Left lung (tissue), 10 donors: ENCODE results near the gene PIR. TPM values are rescaled to one million over a fixed set of nuclear protein-coding genes. Genes with fewer than 3 reads are reported as not detected.

Experiments used
- ATAC-seq: fragments of 200-7000 bp; cut with Tn5 transposase; one replicate; pipeline ENCODE4 v1.9.1; 2020; ENCODE audit warnings: moderate library complexity
- DNase-seq, 4 donors: peaks; one replicate each; pipeline ENCODE4 v3.0.0-alpha.2; 2013 to 2020
- H3K27ac ChIP-seq, 2 donors: fragments of 200-600 bp; sonication (generic) in 1 of 2; one replicate each; pipeline versions ENCODE4 v1.5.0 to v1.8.0; 2020 to 2021
- H3K27me3 ChIP-seq, 2 donors: fragments of 200-600 bp; sonication (generic) in 1 of 2; one replicate each; pipeline versions ENCODE4 v1.5.0 to v1.8.0; 2020 to 2021
- H3K36me3 ChIP-seq, 2 donors: fragments of 200-600 bp; sonication (generic) in 1 of 2; one replicate each; pipeline versions ENCODE4 v1.5.0 to v1.8.0; 2020 to 2021
- H3K4me1 ChIP-seq, 2 donors: fragments of 200-600 bp; one replicate each; pipeline ENCODE4 v1.8.0; 2021
- H3K4me3 ChIP-seq, 2 donors: fragments of 200-600 bp; sonication (generic) in 1 of 2; one replicate each; pipeline versions ENCODE4 v1.5.0 to v1.8.0; 2020 to 2021; ENCODE audit warnings: mild to moderate bottlenecking in 1 of 2
- H3K9me3 ChIP-seq, 2 donors: fragments of 200-600 bp; sonication (generic) in 1 of 2; one replicate each; pipeline versions ENCODE4 v1.5.0 to v1.8.0; 2020 to 2021
- intact Hi-C, 2 donors: fragments of 100-400 bp; cut with DNase I; formaldehyde crosslinking; loops; one replicate each; pipeline versions ENCODE4 v1.11.2 to v1.14.2; 2022
- polyA plus RNA-seq, 6 donors: library from polyadenylated mRNA; unstranded; fragments of 120-200 nt; gene quantifications; one replicate each; pipeline ENCODE4 v1.2.1, GENCODE V29; 2013; ENCODE audit not compliant: insufficient read length in 6 of 6
- total RNA-seq, 2 donors: library from RNA; stranded (reverse); fragmentation: NEBNext Ultra II Directional; extraction: Animal tissue kit (Norgen Biotek cat#: 25700); gene quantifications; one replicate each; pipeline ENCODE4 v1.2.1, GENCODE V29; 2021
- TF ChIP-seq, protein P1 (sequence below), 2 donors: fragments of 200-600 bp; sonication (generic) in 1 of 2; IDR thresholded peaks; one replicate each; pipeline versions ENCODE4 v1.5.0 to v1.8.0; 2021; ENCODE audit warnings: antibody characterized with exemption in 2 of 2
- donor health status: DM: no; HTN: yes; CAD: no.
- donor health status: DM: no; HTN: no; CAD: no.

The PIR gene
- total and polyA plus RNA-seq, 8 donors = 8.0 to 32.7 (median 10.5) TPM

- intact Hi-C loops = no loop called here
- DNase-seq (peak in 1 of 4 donors; percentile 35), ATAC-seq (no peak)
- no peaks in the 10 kb centered on the region for H3K27me3 ChIP-seq
- no peaks in the 10 kb centered on the region for H3K36me3 ChIP-seq
- no peaks in the 10 kb centered on the region for H3K9me3 ChIP-seq
- H3K27ac ChIP-seq = no peak overlapping the region
- TF ChIP-seq, protein P1, sequence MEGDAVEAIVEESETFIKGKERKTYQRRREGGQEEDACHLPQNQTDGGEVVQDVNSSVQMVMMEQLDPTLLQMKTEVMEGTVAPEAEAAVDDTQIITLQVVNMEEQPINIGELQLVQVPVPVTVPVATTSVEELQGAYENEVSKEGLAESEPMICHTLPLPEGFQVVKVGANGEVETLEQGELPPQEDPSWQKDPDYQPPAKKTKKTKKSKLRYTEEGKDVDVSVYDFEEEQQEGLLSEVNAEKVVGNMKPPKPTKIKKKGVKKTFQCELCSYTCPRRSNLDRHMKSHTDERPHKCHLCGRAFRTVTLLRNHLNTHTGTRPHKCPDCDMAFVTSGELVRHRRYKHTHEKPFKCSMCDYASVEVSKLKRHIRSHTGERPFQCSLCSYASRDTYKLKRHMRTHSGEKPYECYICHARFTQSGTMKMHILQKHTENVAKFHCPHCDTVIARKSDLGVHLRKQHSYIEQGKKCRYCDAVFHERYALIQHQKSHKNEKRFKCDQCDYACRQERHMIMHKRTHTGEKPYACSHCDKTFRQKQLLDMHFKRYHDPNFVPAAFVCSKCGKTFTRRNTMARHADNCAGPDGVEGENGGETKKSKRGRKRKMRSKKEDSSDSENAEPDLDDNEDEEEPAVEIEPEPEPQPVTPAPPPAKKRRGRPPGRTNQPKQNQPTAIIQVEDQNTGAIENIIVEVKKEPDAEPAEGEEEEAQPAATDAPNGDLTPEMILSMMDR (IDR thresholded peaks at IDR 0.05) = no peak
- H3K4me1 ChIP-seq = peaks cover 0 to 7% of the 10 kb centered on the region in 2 donors
- H3K4me3 ChIP-seq = no peak overlapping the region
Observed at GRCh38 chrX:15435836-15436619, 57.1 kb downstream of the PIR start.

GRCh38 chrX:15434205-15434604 lies 58.9 kb downstream of the PIR start:
- H3K4me3 ChIP-seq = no peak overlapping the region
- H3K27me3 ChIP-seq = no peaks in the 10 kb centered on the region
- H3K9me3 ChIP-seq = no peaks in the 10 kb centered on the region
- peaks cover 0 to 7% of the 10 kb centered on the region in 2 donors for H3K4me1 ChIP-seq
- H3K27ac ChIP-seq = no peak overlapping the region
- DNase-seq = no peak
- intact Hi-C loops = no loop called here
- no peaks in the 10 kb centered on the region for H3K36me3 ChIP-seq
- TF ChIP-seq, protein P1 (IDR thresholded peaks at IDR 0.05) = no peak
- no peak for ATAC-seq

- DNase-seq = no peak
- no peaks in the 10 kb centered on the region for H3K4me1 ChIP-seq
- intact Hi-C loops = no loop called here
- no peaks in the 10 kb centered on the region for H3K27me3 ChIP-seq
- H3K27ac ChIP-seq = no peak overlapping the region
- no peaks in the 10 kb centered on the region for H3K36me3 ChIP-seq
- TF ChIP-seq, protein P1 (IDR thresholded peaks at IDR 0.05) = no peak
- H3K9me3 ChIP-seq = no peaks in the 10 kb centered on the region
- ATAC-seq = no peak
- no peak overlapping the region for H3K4me3 ChIP-seq
Observed at GRCh38 chrX:15430584-15430983, 62.5 kb downstream of the PIR start.

- no peak overlapping the region for H3K4me3 ChIP-seq
- TF ChIP-seq, protein P1 (IDR thresholded peaks at IDR 0.05) = no peak
- intact Hi-C loops = no loop called here
- DNase-seq (no peak), ATAC-seq (no peak)
- H3K27ac ChIP-seq = no peak overlapping the region
- H3K36me3 ChIP-seq = no peaks in the 10 kb centered on the region
- H3K9me3 ChIP-seq = no peaks in the 10 kb centered on the region
- no peaks in the 10 kb centered on the region for H3K4me1 ChIP-seq
- H3K27me3 ChIP-seq = no peaks in the 10 kb centered on the region
Observed at GRCh38 chrX:15430076-15430475, 63.1 kb downstream of the PIR start.

GRCh38 chrX:15425024-15425423 lies 68.1 kb downstream of the PIR start:
- intact Hi-C loops = no loop called here
- no peak for ATAC-seq
- no peak overlapping the region for H3K27ac ChIP-seq

More at GRCh38 chrX:15425024-15425423, 68.1 kb downstream of the PIR start:
- Histone ChIP-seq H3K9me3 (no peaks in the 10 kb centered on the region), H3K4me1 (no peaks in the 10 kb centered on the region), H3K36me3 (no peaks in the 10 kb centered on the region), H3K27me3 (no peaks in the 10 kb centered on the region), H3K4me3 (no peak overlapping the region)
- DNase-seq = no peak
- TF ChIP-seq, protein P1 (IDR thresholded peaks at IDR 0.05) = no peak
